Breast epithelium (tissue), 3 donors: ENCODE results near the gene CABLES1.

Experiments
- POLR2A ChIP-seq: fragments of 450-650 bp; IDR thresholded peaks from one replicate; pipeline ENCODE4 v1.6.1; 2016; ENCODE audit warnings: antibody characterized with exemption, mild to moderate bottlenecking, moderate library complexity
- POLR2AphosphoS5 ChIP-seq, 3 donors: sonication (generic); formaldehyde crosslinking; IDR thresholded peaks; one replicate each; pipeline ENCODE4 v1.6.1; 2017; ENCODE audit warnings: antibody characterized with exemption in 3 of 3

GRCh38 chr18:23272498-23273232 is 137.4 kb downstream of the CABLES1 start:
- TF ChIP-seq POLR2AphosphoS5 (IDR thresholded peaks at IDR 0.05) (no peak), POLR2A (no peak)
